Endothelial cell of umbilical vein (primary cell): ENCODE results near the gene AKAP13. TPM values are rescaled to one million over a fixed set of nuclear protein-coding genes. Genes with fewer than 3 reads are reported as not detected.
"Not testable (repeated sequence)": the region's sequence is repeated elsewhere in the genome, so short reads cannot be mapped to it uniquely, and the experiment has no call there.

Experiments
- BruUV-seq: library from RNA; stranded (reverse); fragments of 400-500 nt; replicated peaks from 2 replicates; lab custom pipeline; 2021; lab: Mats Ljungman, UMichigan
- CTCF ChIA-PET: fragments of 300-600, 350-600 bp; sonication (Branson Sonifier 250); formaldehyde crosslinking; loops from one replicate; lab custom pipeline; 2021; ENCODE audit warnings: antibody characterized with exemption, inconsistent platforms; lab: Charles Lee
- POLR2A ChIA-PET: fragments of 300-600, 350-600 bp; sonication (Branson Sonifier 250); formaldehyde crosslinking; loops from one replicate; lab custom pipeline; 2021; ENCODE audit warnings: antibody characterized with exemption, inconsistent platforms; lab: Charles Lee
- DNase-seq: peaks from one replicate; pipeline ENCODE4 v3.0.0-alpha.2; 2011; ENCODE audit warnings: low read depth, low spot score
- FAIRE-seq: peaks from 2 replicates; lab custom pipeline; 2011; peaks lifted over from hg19 to GRCh38; lab: Jason Lieb, UNC
- H2AFZ ChIP-seq: 2 replicates; pipeline ENCODE4 v1.6.0; 2012; ENCODE audit warnings: low read depth, low read length, control low read depth, inconsistent platforms
- H3K27ac ChIP-seq: 2 replicates; pipeline ENCODE4 v1.5.1; 2011; ENCODE audit warnings: low read depth, mild to moderate bottlenecking, control low read depth, low read length, moderate library complexity; ENCODE audit not compliant: insufficient read depth
- H3K27me3 ChIP-seq, 2 experiments: 2 replicates each; pipeline versions ENCODE4 v1.6.0 to v1.6.1; 2011; ENCODE audit warnings: low read length in 2 of 2, mixed read lengths in 1 of 2; ENCODE audit not compliant: control insufficient read depth in 2 of 2, insufficient read depth in 2 of 2
- H3K36me3 ChIP-seq, 2 experiments: 2 replicates in 1 of 2; 3 replicates in 1 of 2; pipeline ENCODE4 v1.5.1; 2011; ENCODE audit warnings: low read length in 2 of 2, mild to moderate bottlenecking in 1 of 2, moderate library complexity in 1 of 2; ENCODE audit not compliant: control insufficient read depth in 2 of 2, insufficient read depth in 2 of 2; ENCODE audit errors: extremely low read depth in 1 of 2
- H3K4me1 ChIP-seq: 3 replicates; pipeline ENCODE4 v1.5.1; 2011; ENCODE audit warnings: mild to moderate bottlenecking, low read length; ENCODE audit not compliant: control insufficient read depth, insufficient read depth; ENCODE audit errors: extremely low read depth
- H3K4me2 ChIP-seq: 2 replicates; pipeline ENCODE4 v1.6.1; 2011; ENCODE audit warnings: low read length, control low read depth, mixed read lengths; ENCODE audit not compliant: insufficient read depth
- H3K4me3 ChIP-seq, 3 experiments: fragments of 200-600 bp in 1 of 3; sonication (generic), shearing (Covaris generic) in 1 of 3; replicated peaks in 1 of 3; 2 replicates each; pipeline ENCODE4 v1.5.1; 2011 to 2016; ENCODE audit warnings: control low read depth in 3 of 3, low read length in 3 of 3, mild to moderate bottlenecking in 2 of 3, inconsistent platforms in 1 of 3, low read depth in 1 of 3, moderate library complexity in 1 of 3; ENCODE audit not compliant: insufficient read depth in 1 of 3
- H3K79me2 ChIP-seq: 2 replicates; pipeline ENCODE4 v1.6.0; 2012; ENCODE audit warnings: low read length, inconsistent platforms; ENCODE audit not compliant: control insufficient read depth, insufficient read depth
- H3K9ac ChIP-seq: replicated peaks from 2 replicates; pipeline ENCODE3; 2011; ENCODE audit warnings: low read length, control low read depth; ENCODE audit not compliant: insufficient read depth; ENCODE audit errors: extremely low read depth
- H3K9me1 ChIP-seq: replicated peaks from 3 replicates; pipeline ENCODE4 v1.6.0; 2011; ENCODE audit warnings: mild to moderate bottlenecking, low read length; ENCODE audit not compliant: control insufficient read depth, insufficient read depth; ENCODE audit errors: extremely low read depth
- H3K9me3 ChIP-seq: replicated peaks from 2 replicates; pipeline ENCODE4 v1.5.1; 2012; ENCODE audit warnings: low read length, inconsistent platforms; ENCODE audit not compliant: control insufficient read depth, insufficient read depth
- H4K20me1 ChIP-seq: replicated peaks from 2 replicates; pipeline ENCODE3; 2011; ENCODE audit warnings: mild to moderate bottlenecking, low read length; ENCODE audit not compliant: control insufficient read depth, insufficient read depth; ENCODE audit errors: extremely low read depth
- FOS ChIP-seq: IDR thresholded peaks from 2 replicates; pipeline ENCODE4 v1.6.1; 2011; ENCODE audit warnings: mild to moderate bottlenecking, low read length, moderate library complexity, borderline replicate concordance; ENCODE audit not compliant: insufficient read depth
- GATA2 ChIP-seq: IDR thresholded peaks from 2 replicates; pipeline ENCODE4 v1.7.0; 2011; ENCODE audit warnings: low read depth, mild to moderate bottlenecking, moderate library complexity, mixed read lengths, low read length; ENCODE audit not compliant: insufficient read length, insufficient read depth
- JUN ChIP-seq: IDR thresholded peaks from 2 replicates; pipeline ENCODE4 v1.6.1; 2011; ENCODE audit warnings: borderline replicate concordance, low read depth; ENCODE audit not compliant: insufficient read length, insufficient read depth
- dilution Hi-C: fragments of 300-500 bp; cut with MboI; formaldehyde crosslinking; loops from one replicate; pipeline ENCODE4 v1.15.0; 2019; ENCODE audit warnings: low sequenced_read_pairs; ENCODE audit not compliant: extremely low pct_ligation_motif_present
- intact Hi-C: fragments of 100-400 bp; cut with micrococcal nuclease; formaldehyde crosslinking; loops from one replicate; pipeline ENCODE4 v1.10.0; 2022
- polyA plus RNA-seq, 4 experiments: library from polyadenylated mRNA; depleted of rRNA in 3 of 4; stranded (reverse) in 3 of 4; unstranded in 1 of 4; fragments of >200 nt; gene quantifications; 2 replicates each; pipeline versions ENCODE4 v1.2.1 to v1.2.3, GENCODE V29; 2011 to 2012; ENCODE audit warnings: missing spikeins in 1 of 4
- total RNA-seq: library from RNA; stranded (reverse); gene quantifications from 2 replicates; pipeline ENCODE4 v1.2.3, GENCODE V29; 2021

The AKAP13 gene
- total and polyA plus RNA-seq, 2 donors (not counting 3 experiments of a cell fraction or from before 2014, with no cell fraction given) = 22.8 to 87.8 TPM

- H3K9me3 ChIP-seq, H3K36me3 ChIP-seq, H3K79me2 ChIP-seq, H3K9ac ChIP-seq, BruUV-seq, H3K27me3 ChIP-seq, H4K20me1 ChIP-seq, dilution Hi-C loops, H3K9me1 ChIP-seq: not testable (repeated sequence)
- H2AFZ ChIP-seq = peak overlapping the region; percentile 24
- peak; percentile 67 for FAIRE-seq
- peak; percentile 71 for TF ChIP-seq JUN
- TF ChIP-seq GATA2 = peak; percentile 76
- peak; percentile 74 for TF ChIP-seq FOS
- POLR2A ChIA-PET = interaction anchor here (0.7 kb wide), 2 partner anchors 19 to 22 kb away, joined by 4 read pairs; no protein-coding TSS in a partner anchor
- intact Hi-C loops = loop anchor here (1.0 kb wide), 1 partner anchor 15 kb away; no protein-coding TSS in a partner anchor
- DNase-seq = peak; percentile 97
- H3K27ac ChIP-seq = peak overlapping the region; percentile 84
- H3K4me2 ChIP-seq = peak overlapping the region; percentile 51
- CTCF ChIA-PET = interaction anchor here (0.7 to 1.3 kb wide), 3 partner anchors 47 to 776 kb away, joined by 3 to 5 read pairs (median 3); no protein-coding TSS in a partner anchor
- peaks cover 32% of the 10 kb centered on the region for H3K4me1 ChIP-seq
- H3K4me3 ChIP-seq = peak overlapping the region in 1 of 3 experiments; percentile 42
Observed at GRCh38 chr15:85343443-85343842, 37.0 kb upstream of the AKAP13 start.

GRCh38 chr15:85344241-85344640, 36.2 kb upstream of the AKAP13 start:
- FAIRE-seq, dilution Hi-C loops, BruUV-seq, H3K79me2 ChIP-seq, H3K9me3 ChIP-seq, H2AFZ ChIP-seq, intact Hi-C loops, H3K27me3 ChIP-seq, H3K9me1 ChIP-seq, H3K9ac ChIP-seq, H4K20me1 ChIP-seq, H3K4me3 ChIP-seq, H3K36me3 ChIP-seq, DNase-seq, H3K4me2 ChIP-seq: not testable (repeated sequence)
- ChIA-PET CTCF (interaction anchor here (1.3 kb wide), 1 partner anchor 48 kb away, joined by 5 read pairs; no protein-coding TSS in a partner anchor), POLR2A (interaction anchor here (0.6 to 0.7 kb wide), 2 partner anchors 35 to 319 kb away, joined by 3 to 4 read pairs; no protein-coding TSS in a partner anchor)
- peaks cover 32% of the 10 kb centered on the region for H3K4me1 ChIP-seq
- peak overlapping the region; percentile 84 for H3K27ac ChIP-seq

GRCh38 chr15:85344653-85345114, 35.7 kb upstream of the AKAP13 start:
- H3K4me3 ChIP-seq, H3K9me3 ChIP-seq, H4K20me1 ChIP-seq, FAIRE-seq, intact Hi-C loops, H3K36me3 ChIP-seq, BruUV-seq, H3K27me3 ChIP-seq, H3K9me1 ChIP-seq, dilution Hi-C loops, H2AFZ ChIP-seq, H3K79me2 ChIP-seq, DNase-seq: not testable (repeated sequence)
- peaks cover 31% of the 10 kb centered on the region for H3K4me1 ChIP-seq
- POLR2A ChIA-PET = interaction anchor here (0.6 kb wide), 1 partner anchor 35 kb away, joined by 3 read pairs; no protein-coding TSS in a partner anchor
- peak overlapping the region; percentile 42 for H3K4me2 ChIP-seq
- H3K27ac ChIP-seq = peak overlapping the region; percentile 55
- peak overlapping the region; percentile 16 for H3K9ac ChIP-seq
- CTCF ChIA-PET = interaction anchor here (1.3 kb wide), 1 partner anchor 48 kb away, joined by 5 read pairs; no protein-coding TSS in a partner anchor
